Subcutaneous adipose tissue (tissue), 4 donors: ENCODE data around the gene FAM222A. TPM values are rescaled to one million over a fixed set of nuclear protein-coding genes. Genes with fewer than 3 reads are reported as not detected.

Experiments used
- total RNA-seq, 4 donors: library from RNA; depleted of rRNA; stranded (reverse); fragments of >200 nt; gene quantifications; one replicate each; pipeline ENCODE4 v1.1.0, GENCODE V29; 2016
- TF ChIP-seq, protein P1 (sequence below): fragments of 450-650 bp; IDR thresholded peaks from one replicate; pipeline ENCODE4 v1.5.1; 2016; ENCODE audit warnings: low read depth, mild to moderate bottlenecking, control low read depth, antibody characterized with exemption, moderate library complexity

Gene FAM222A
- total RNA-seq, 4 donors from 2014 or later, result 0.49 to 0.75 TPM; not detected in 2

DNA sequence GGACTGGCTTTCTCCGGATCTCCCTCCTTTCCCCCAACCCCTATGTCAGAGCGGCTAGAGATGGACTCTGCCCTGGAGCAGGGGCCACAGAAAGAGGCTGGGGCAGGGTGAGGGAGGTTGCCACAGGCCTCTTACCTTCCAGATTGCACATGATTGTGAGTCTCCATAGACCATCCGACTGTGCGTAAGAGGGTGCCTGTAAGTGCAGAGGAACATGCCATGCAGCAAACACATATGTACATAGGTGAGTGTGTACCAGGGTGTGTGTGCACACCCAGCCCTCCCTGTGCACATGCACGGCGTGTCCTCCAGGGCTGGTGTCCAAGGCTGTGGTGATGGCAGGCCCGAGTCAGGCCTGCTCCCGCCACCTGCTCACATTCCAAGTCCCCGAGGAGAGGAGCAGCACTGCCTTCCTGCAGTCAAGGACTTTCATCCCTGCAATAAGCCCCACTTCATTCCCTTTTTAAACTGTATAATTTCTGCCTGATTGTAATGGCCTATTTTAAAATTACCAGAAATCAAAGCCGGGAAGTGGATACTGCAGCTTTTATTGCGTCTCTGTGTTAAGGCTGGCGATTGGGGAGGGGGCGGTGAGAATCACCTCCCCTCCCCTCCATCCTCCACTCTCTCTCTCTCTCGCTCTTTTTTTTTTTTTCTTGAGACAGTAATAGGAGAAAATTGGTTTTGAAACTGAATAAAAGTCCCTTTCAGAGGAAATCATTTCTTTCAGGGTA, 28.5 kb downstream of the FAM222A start:
- TF ChIP-seq, protein P1, sequence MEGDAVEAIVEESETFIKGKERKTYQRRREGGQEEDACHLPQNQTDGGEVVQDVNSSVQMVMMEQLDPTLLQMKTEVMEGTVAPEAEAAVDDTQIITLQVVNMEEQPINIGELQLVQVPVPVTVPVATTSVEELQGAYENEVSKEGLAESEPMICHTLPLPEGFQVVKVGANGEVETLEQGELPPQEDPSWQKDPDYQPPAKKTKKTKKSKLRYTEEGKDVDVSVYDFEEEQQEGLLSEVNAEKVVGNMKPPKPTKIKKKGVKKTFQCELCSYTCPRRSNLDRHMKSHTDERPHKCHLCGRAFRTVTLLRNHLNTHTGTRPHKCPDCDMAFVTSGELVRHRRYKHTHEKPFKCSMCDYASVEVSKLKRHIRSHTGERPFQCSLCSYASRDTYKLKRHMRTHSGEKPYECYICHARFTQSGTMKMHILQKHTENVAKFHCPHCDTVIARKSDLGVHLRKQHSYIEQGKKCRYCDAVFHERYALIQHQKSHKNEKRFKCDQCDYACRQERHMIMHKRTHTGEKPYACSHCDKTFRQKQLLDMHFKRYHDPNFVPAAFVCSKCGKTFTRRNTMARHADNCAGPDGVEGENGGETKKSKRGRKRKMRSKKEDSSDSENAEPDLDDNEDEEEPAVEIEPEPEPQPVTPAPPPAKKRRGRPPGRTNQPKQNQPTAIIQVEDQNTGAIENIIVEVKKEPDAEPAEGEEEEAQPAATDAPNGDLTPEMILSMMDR, result no peak

DNA sequence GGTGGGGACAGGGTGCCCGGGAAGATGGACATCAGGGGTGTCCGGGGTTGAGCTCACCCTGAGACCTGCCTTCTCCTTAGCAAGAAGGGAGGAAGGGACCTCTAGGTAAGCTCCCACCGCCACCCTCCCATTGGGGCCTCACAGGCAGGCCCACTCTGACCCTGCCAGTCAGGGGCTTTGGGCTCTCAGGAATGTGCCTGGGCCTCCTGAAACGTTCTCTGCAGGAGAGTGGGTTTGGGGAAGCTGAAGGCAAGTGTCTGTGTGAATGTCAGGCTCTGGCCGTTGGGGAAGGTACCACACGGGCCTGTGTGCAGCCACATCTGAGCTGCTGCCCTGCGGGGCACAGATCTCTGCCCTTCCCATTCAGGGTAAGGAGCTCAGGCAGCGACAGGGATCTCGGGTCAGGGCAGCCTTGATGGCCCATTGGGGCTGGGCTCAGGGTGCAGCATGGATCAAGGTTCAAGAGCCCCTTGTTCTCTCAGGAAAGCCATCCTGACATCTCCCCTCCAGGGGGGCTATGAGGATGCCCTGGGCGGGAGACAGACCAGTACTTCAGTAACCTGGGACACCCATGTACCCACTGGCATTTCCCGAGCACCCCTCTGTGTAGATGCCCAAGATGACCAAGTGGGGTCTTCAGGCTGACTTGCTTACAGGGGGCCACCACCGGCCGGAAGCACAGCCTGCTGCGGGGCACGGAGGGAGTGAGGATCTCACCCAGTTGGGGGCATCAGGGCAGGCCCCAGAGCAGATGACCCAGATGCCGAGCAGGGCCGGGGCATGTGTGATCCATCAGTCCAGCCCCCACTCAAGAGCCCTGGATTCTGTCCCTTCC, 29.7 kb downstream of the FAM222A start:
- TF ChIP-seq, protein P1, result no peak

- TF ChIP-seq, protein P1, result no peak
Measured at GRCh38 chr12:109744026-109744425, 30.4 kb downstream of the FAM222A start.

- TF ChIP-seq, protein P1, result no peak
Measured at GRCh38 chr12:109744986-109745942, 31.6 kb downstream of the FAM222A start.

DNA sequence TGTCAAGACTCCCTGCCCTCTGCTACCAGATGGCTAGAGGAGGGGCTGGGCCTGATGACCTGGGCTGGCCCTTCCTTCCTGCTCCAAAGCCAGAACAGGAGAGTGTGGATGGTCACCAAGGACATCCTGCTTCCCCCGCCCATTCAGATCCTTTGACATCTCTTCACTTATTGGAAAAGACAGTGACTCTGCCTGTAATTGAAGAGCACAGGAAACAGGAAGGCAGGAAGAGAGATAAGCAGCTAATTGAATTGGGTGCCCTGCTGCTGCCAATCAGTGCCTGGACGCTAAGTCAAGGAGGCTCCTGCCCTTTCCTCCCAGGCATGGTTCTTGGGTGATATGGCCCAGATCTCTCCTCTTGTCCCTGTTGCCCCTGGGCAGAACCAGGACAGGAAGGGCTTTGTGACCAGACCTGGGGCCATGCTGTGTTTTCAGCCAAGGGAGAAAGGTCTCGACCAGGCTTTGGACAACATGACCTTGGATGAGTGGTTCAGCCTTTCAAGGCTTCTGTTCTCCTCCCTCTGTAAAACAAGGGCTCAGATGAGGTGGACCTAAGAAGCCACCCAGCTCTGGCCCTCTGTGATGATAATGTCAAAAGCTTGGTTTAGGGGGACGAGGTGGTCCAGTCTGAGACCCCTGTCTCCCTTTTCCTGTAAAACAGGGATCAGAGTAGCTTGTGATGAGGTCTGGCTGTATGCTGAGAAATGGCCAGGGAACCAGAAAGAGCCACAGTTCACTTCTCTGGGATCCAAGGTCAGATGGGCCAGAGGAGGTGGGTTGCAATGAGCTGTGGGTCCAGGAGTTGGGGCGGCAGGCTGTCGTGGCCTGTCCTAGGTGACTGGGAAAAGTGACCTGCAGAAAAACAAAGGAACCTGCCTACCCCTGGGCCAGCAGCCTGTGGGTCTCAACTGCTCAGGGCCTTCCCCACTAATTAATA, 38.8 kb downstream of the FAM222A start:
- TF ChIP-seq, protein P1, result no peak

DNA sequence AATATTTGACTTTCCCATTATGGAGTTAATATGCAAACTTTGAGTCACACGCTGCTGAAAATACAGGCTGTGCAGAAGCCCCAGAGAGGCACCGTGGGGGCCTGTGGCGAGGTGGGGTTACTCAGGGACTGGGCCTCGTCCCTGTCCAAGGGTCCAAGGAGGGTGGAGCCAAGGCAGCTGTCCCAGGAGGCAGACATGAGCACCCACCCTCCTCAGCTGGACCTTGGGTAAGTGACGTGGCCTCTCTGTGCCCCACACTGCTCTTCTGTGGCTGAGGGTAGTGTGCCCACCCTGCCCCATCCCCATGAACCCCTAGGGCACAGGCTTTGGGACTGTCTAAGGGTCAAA, 39.4 kb downstream of the FAM222A start:
- TF ChIP-seq, protein P1, result no peak
